ENCODE results near the gene DGKB. TPM values are rescaled to one million over a fixed set of nuclear protein-coding genes. Genes with fewer than 3 reads are reported as not detected.

DGKB gene
- polyA plus RNA-seq, 1 experiment = 0.04 TPM

DNA sequence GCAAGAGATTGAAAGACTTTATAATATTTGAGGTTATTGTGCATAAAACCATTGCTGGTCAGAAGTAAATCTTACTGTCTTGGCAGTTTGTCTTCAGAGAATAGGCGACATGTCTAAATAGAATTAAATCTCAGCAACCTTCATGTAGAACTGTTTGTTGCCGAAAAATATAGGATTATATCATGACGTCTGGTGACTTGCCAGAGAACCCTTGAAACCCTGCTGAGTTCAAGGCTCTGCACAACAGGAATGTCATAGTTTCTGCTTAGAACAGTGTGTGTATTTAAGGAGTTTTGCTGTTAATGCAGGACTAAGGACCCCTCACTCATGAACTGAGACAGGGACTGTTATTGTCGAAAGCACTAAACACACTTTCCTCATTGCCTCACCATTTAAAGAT lies 706.7 kb downstream of the DGKB start:
- ChIA-PET CTCF (no interaction called here), POLR2A (no interaction called here)
- TF ChIP-seq, protein P1, sequence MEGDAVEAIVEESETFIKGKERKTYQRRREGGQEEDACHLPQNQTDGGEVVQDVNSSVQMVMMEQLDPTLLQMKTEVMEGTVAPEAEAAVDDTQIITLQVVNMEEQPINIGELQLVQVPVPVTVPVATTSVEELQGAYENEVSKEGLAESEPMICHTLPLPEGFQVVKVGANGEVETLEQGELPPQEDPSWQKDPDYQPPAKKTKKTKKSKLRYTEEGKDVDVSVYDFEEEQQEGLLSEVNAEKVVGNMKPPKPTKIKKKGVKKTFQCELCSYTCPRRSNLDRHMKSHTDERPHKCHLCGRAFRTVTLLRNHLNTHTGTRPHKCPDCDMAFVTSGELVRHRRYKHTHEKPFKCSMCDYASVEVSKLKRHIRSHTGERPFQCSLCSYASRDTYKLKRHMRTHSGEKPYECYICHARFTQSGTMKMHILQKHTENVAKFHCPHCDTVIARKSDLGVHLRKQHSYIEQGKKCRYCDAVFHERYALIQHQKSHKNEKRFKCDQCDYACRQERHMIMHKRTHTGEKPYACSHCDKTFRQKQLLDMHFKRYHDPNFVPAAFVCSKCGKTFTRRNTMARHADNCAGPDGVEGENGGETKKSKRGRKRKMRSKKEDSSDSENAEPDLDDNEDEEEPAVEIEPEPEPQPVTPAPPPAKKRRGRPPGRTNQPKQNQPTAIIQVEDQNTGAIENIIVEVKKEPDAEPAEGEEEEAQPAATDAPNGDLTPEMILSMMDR (IDR thresholded peaks at IDR 0.05; ENCODE audit: low read depth, low read length) = no peak
- Histone ChIP-seq H3K9me3 (ENCODE audit: control insufficient read depth, insufficient read depth, low read length) (no peaks in the 10 kb centered on the region), H3K4me3 (ENCODE audit: low read depth, low read length) (no peak overlapping the region), H3K27ac (ENCODE audit: low read depth, low read length) (no peak overlapping the region), H3K27me3 (ENCODE audit: control insufficient read depth, insufficient read depth, low read length) (no peaks in the 10 kb centered on the region)
- DNase-seq (ENCODE audit: low read depth, low spot score) = no peak

DNA sequence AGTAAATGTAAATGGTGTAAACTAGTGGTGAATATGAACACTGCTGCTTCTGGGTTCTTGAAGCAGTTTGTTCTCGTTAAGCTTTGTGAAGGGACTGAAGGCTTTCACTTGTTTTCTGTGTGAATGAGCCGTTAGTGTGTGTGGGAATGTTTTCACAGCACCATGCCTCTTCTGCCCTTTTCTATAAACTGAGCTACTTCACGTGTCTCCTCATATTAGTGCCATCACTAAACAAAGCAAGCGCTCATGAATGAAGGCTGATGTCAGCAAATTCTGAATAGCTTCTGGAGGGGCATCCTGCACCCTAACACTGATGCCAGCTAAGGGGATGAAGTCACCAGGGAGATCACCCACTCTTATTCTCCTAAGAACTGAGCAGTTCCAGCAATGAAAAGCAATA lies 707.5 kb downstream of the DGKB start:
- TF ChIP-seq, protein P1 (IDR thresholded peaks at IDR 0.05; ENCODE audit: low read depth, low read length) = no peak
- Histone ChIP-seq H3K4me3 (ENCODE audit: low read depth, low read length) (no peak overlapping the region), H3K27me3 (ENCODE audit: control insufficient read depth, insufficient read depth, low read length) (no peaks in the 10 kb centered on the region), H3K9me3 (ENCODE audit: control insufficient read depth, insufficient read depth, low read length) (no peaks in the 10 kb centered on the region), H3K27ac (ENCODE audit: low read depth, low read length) (no peak overlapping the region)
- DNase-seq (ENCODE audit: low read depth, low spot score) = no peak
- POLR2A ChIA-PET = no interaction called here
- CTCF ChIA-PET = no interaction called here

DNA sequence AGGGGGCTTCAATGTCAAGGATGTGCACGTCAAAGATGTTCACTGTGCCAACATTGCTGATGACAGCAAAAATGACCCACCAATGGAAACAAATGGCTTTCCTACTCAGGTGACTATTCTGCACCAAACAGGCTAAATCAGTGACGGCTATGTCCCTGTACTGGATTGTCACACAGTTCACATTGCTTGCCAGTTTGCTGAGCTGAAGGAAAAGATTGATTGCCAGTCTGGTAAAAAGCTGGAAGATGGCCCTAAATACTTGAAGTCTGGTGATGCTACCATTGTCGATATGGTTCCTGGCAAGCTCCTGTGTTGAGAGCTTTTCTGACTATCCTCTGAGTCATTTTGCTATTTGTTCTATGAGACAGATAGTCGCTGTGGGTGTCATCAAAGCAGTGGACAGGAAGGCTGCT lies 710.9 kb downstream of the DGKB start:
- peak; percentile 2 for DNase-seq (ENCODE audit: low read depth, low spot score)
- CTCF ChIA-PET = interaction anchor here (0.6 kb wide), 1 partner anchor 786 kb away, joined by 3 read pairs; no protein-coding TSS in a partner anchor
- POLR2A ChIA-PET = no interaction called here

DNA sequence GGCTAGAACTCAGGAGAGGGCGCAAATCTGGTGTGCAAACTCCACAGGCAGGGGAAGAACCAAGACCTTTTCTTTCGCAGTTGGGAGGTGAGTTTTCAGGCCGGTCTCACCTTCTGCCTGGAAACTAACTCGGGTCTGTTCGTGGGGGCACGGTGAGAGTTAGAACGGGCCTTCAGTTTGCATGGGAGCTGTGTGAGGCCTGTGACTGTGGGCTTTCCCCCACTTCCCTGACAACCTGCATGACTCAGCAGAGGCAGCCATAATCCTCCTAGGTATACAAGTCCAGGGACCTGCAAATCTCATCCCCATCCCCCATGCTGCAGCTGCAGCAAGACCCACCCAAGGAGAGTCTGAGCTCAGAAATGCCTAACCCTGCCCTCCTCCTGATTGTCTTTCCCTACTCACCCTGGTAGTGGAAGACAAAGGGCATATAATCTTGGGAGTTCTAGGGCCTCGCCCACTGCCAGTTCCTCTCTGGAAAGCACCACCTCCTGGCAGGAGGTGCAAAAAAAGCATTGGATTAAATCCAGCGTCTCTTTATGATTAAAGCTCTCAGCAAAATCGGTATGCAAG lies 718.2 kb downstream of the DGKB start:
- Histone ChIP-seq H3K4me3 (ENCODE audit: low read depth, low read length) (no peak overlapping the region), H3K27me3 (ENCODE audit: control insufficient read depth, insufficient read depth, low read length) (no peaks in the 10 kb centered on the region), H3K27ac (ENCODE audit: low read depth, low read length) (no peak overlapping the region), H3K9me3 (ENCODE audit: control insufficient read depth, insufficient read depth, low read length) (no peaks in the 10 kb centered on the region)
- ChIA-PET POLR2A (no interaction called here), CTCF (no interaction called here)
- TF ChIP-seq, protein P1 (IDR thresholded peaks at IDR 0.05; ENCODE audit: low read depth, low read length) = no peak
- no peak for DNase-seq (ENCODE audit: low read depth, low spot score)

More for the DNA sequence above, 710.9 kb downstream of the DGKB start:
- Histone ChIP-seq H3K9me3 (ENCODE audit: control insufficient read depth, insufficient read depth, low read length) (no peaks in the 10 kb centered on the region), H3K4me3 (ENCODE audit: low read depth, low read length) (no peak overlapping the region), H3K27ac (ENCODE audit: low read depth, low read length) (no peak overlapping the region), H3K27me3 (ENCODE audit: control insufficient read depth, insufficient read depth, low read length) (no peaks in the 10 kb centered on the region)
- TF ChIP-seq, protein P1 (IDR thresholded peaks at IDR 0.05; ENCODE audit: low read depth, low read length) = no peak

DNA sequence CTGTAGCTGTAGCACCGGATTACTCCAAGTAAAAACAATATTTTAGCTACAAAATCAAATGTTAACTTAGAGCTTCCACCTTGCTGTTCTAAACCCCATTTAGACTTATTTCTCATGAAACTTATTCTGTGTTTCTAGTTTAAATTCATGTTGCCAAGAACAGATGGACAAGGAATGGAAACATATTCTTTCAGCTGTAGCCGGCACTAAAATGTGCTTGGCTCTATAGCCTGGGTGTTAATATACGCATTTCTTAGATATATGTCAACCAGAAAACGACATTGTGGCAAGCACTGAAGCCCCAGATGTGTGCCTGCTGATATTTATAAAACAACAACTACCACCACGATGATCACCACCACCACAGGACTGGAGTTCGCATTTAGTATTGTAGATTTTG lies 722.8 kb downstream of the DGKB start:
- H3K9me3 ChIP-seq (ENCODE audit: control insufficient read depth, insufficient read depth, low read length) = no peaks in the 10 kb centered on the region
- ChIA-PET POLR2A (no interaction called here), CTCF (no interaction called here)
- no peak overlapping the region for H3K4me3 ChIP-seq (ENCODE audit: low read depth, low read length)
- TF ChIP-seq, protein P1 (IDR thresholded peaks at IDR 0.05; ENCODE audit: low read depth, low read length) = no peak
- DNase-seq (ENCODE audit: low read depth, low spot score) = no peak
- no peaks in the 10 kb centered on the region for H3K27me3 ChIP-seq (ENCODE audit: control insufficient read depth, insufficient read depth, low read length)
- H3K27ac ChIP-seq (ENCODE audit: low read depth, low read length) = no peak overlapping the region

Data from AG04450 (cell line).